ENCODE data around the gene SMIM17.
"Not testable (repeated sequence)": the region's sequence is repeated elsewhere in the genome, so short reads cannot be mapped to it uniquely, and the experiment has no call there.

Gene SMIM17

GRCh38 chr19:56661248-56661647 lies 18.3 kb downstream of the SMIM17 start:
- DNase-seq = no peak

GRCh38 chr19:56663931-56664500 lies 21.1 kb downstream of the SMIM17 start:
- DNase-seq = no peak

- no peak for DNase-seq
Observed at GRCh38 chr19:56664511-56664910, 21.6 kb downstream of the SMIM17 start.

GRCh38 chr19:56667311-56667870 lies 24.4 kb downstream of the SMIM17 start:
- no peak for DNase-seq

GRCh38 chr19:56668676-56669075 lies 25.7 kb downstream of the SMIM17 start:
- DNase-seq = no peak

GRCh38 chr19:56670401-56670960 lies 27.5 kb downstream of the SMIM17 start:
- no peak for DNase-seq

GRCh38 chr19:56670961-56671612 lies 28.1 kb downstream of the SMIM17 start:
- DNase-seq = no peak

GRCh38 chr19:56671613-56671994 lies 28.6 kb downstream of the SMIM17 start, which contains the start of gene ZNF835:
TSS of gene ZNF835 (minus strand) at chr19:56671757. CDS start at chr19:56665198, 6,559 bp downstream.
- no peak for DNase-seq

GRCh38 chr19:56672610-56673009 lies 29.7 kb downstream of the SMIM17 start:
- DNase-seq = not testable (repeated sequence)

GRCh38 chr19:56678205-56678604 lies 35.2 kb downstream of the SMIM17 start:
- no peak for DNase-seq

- no peak for DNase-seq
Observed at GRCh38 chr19:56681702-56682101, 38.7 kb downstream of the SMIM17 start.

- no peak for DNase-seq
Observed at GRCh38 chr19:56683116-56683515, 40.2 kb downstream of the SMIM17 start.

- DNase-seq = no peak
Observed at GRCh38 chr19:56687031-56687430, 44.1 kb downstream of the SMIM17 start.

GRCh38 chr19:56689198-56689597 lies 46.2 kb downstream of the SMIM17 start:
- DNase-seq = no peak

- DNase-seq = no peak
Observed at GRCh38 chr19:56690670-56691069, 47.7 kb downstream of the SMIM17 start.

- no peak for DNase-seq
Observed at GRCh38 chr19:56692206-56692895, 49.4 kb downstream of the SMIM17 start.

- DNase-seq = no peak
Observed at GRCh38 chr19:56699552-56699951, 56.6 kb downstream of the SMIM17 start.

- DNase-seq = no peak
Observed at GRCh38 chr19:56701895-56702294, 58.9 kb downstream of the SMIM17 start.

- no peak for DNase-seq
Observed at GRCh38 chr19:56705939-56706338, 63.0 kb downstream of the SMIM17 start.
